Gastroesophageal sphincter (tissue), 4 donors: Measurements from ENCODE around the gene MAP3K20. TPM values are rescaled to one million over a fixed set of nuclear protein-coding genes. Genes with fewer than 3 reads are reported as not detected.

Source experiments
- ATAC-seq: fragments of 150-250 bp; one replicate; pipeline ENCODE4 v1.9.1; 2016; ENCODE audit warnings: mild to moderate bottlenecking, moderate library complexity
- H3K27ac ChIP-seq, 4 donors: fragments of 200-600 bp; sonication (generic) in 3 of 4; 1 replicate in 3 of 4; 2 replicates in 1 of 4; pipeline ENCODE4 v1.5.1; 2016 to 2019
- H3K27me3 ChIP-seq: fragments of 200-600 bp; sonication (generic); one replicate; pipeline ENCODE4 v1.5.1; 2019
- H3K36me3 ChIP-seq, 2 donors: fragments of 200-600 bp; sonication (generic); one replicate each; pipeline ENCODE4 v1.5.1; 2019; ENCODE audit warnings: control low read depth in 1 of 2
- H3K4me1 ChIP-seq, 3 donors: fragments of 200-600 bp; sonication (generic); 1 replicate in 2 of 3; 2 replicates in 1 of 3; pipeline ENCODE4 v1.5.1; 2016 to 2019; ENCODE audit warnings: control low read depth in 2 of 3
- H3K4me3 ChIP-seq, 2 donors: fragments of 200-600 bp; sonication (generic); one replicate each; pipeline ENCODE4 v1.5.1; 2019; ENCODE audit warnings: mild to moderate bottlenecking in 1 of 2, moderate library complexity in 1 of 2
- H3K9me3 ChIP-seq, 3 donors: fragments of 200-600 bp; sonication (generic); one replicate each; pipeline ENCODE4 v1.5.1; 2017 to 2019; ENCODE audit warnings: control low read depth in 2 of 3
- EP300 ChIP-seq: sonication (generic); formaldehyde crosslinking; IDR thresholded peaks from one replicate; pipeline ENCODE4 v1.6.1; 2017; ENCODE audit warnings: antibody characterized with exemption, mild to moderate bottlenecking
- POLR2A ChIP-seq, 2 donors: fragments of 450-650 bp; IDR thresholded peaks; one replicate each; pipeline ENCODE4 v1.6.1; 2017; ENCODE audit warnings: antibody characterized with exemption in 2 of 2, mild to moderate bottlenecking in 2 of 2, moderate library complexity in 1 of 2
- POLR2AphosphoS5 ChIP-seq: sonication (generic); formaldehyde crosslinking; IDR thresholded peaks from one replicate; pipeline ENCODE4 v1.6.1; 2017; ENCODE audit warnings: antibody characterized with exemption
- WGBS, 2 donors: methylation state at CpG; one replicate each; pipeline ENCODE4 v1.1.5; 2018; ENCODE audit warnings: low coverage in 1 of 2; 5-methylcytosine and 5-hydroxymethylcytosine counted together
- total RNA-seq, 4 donors: library from RNA; depleted of rRNA; stranded (reverse); fragments of >200 nt; gene quantifications; one replicate each; pipeline ENCODE4 v1.1.0, GENCODE V29; 2016
- TF ChIP-seq, protein P1 (sequence below), 4 experiments: fragments of 200-600 bp in 2 of 4; fragments of 450-650 bp in 2 of 4; sonication (generic) in 1 of 4; IDR thresholded peaks; one replicate each; pipeline ENCODE4 v1.5.1; 2017 to 2019; ENCODE audit warnings: antibody characterized with exemption in 4 of 4, mild to moderate bottlenecking in 2 of 4, moderate library complexity in 2 of 4

Gene MAP3K20
- total RNA-seq, 4 donors from 2014 or later = 318 to 496 (median 327) TPM

DNA sequence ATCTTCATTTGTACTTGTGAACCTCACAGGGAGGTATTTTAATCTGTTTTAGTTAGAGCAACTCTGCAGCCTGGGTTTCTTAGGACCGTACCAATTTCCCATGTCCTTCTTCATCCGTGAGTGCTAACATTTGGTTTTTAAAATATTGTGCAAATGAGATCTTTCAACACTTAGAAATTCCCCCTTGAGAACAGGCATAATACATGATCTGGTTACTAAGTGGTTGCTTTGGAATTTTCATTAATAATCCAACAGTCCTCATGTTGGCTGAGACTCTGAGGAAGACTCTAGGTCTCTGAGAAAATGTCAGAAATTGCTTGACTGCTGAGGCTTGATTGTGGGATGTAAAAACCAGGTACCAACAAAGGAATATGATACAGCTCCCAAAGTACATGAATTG, 153.4 kb downstream of the MAP3K20 start:
- Histone ChIP-seq H3K9me3 (no peaks in the 10 kb centered on the region), H3K36me3 (peaks cover 0 to 41% of the 10 kb centered on the region in 2 donors), H3K27ac (no peak overlapping the region), H3K27me3 (no peaks in the 10 kb centered on the region), H3K4me1 (peaks cover 0 to 42% (median 0%) of the 10 kb centered on the region in 3 donors), H3K4me3 (no peak overlapping the region)
- TF ChIP-seq EP300 (no peak), POLR2A (IDR thresholded peaks at IDR 0.05) (no peak), POLR2AphosphoS5 (no peak)
- TF ChIP-seq, protein P1, sequence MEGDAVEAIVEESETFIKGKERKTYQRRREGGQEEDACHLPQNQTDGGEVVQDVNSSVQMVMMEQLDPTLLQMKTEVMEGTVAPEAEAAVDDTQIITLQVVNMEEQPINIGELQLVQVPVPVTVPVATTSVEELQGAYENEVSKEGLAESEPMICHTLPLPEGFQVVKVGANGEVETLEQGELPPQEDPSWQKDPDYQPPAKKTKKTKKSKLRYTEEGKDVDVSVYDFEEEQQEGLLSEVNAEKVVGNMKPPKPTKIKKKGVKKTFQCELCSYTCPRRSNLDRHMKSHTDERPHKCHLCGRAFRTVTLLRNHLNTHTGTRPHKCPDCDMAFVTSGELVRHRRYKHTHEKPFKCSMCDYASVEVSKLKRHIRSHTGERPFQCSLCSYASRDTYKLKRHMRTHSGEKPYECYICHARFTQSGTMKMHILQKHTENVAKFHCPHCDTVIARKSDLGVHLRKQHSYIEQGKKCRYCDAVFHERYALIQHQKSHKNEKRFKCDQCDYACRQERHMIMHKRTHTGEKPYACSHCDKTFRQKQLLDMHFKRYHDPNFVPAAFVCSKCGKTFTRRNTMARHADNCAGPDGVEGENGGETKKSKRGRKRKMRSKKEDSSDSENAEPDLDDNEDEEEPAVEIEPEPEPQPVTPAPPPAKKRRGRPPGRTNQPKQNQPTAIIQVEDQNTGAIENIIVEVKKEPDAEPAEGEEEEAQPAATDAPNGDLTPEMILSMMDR (IDR thresholded peaks at IDR 0.05) = no peak
- WGBS, 2 donors = 33 to 69% methylated on average over 2 of the region's 2 CpGs
- ATAC-seq = no peak

DNA sequence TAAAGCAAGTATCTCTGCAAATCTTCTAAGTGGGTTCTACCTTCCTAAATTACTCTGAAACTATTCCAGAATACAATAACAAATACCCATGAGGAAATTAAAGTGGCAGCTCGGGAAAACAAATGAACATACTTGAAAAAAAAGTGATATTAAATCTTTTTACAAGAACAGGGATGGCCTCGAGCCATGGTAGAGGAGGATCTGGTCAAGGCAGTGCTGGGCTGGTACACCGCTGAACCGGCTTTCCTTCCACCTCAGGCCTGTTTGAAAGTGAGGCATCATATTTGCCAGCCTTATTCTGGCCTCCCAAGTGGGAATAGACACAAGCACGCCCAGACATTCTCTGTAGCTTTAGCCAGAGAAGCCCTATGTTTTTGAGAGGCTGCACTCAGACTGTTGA, 154.5 kb downstream of the MAP3K20 start:
- Histone ChIP-seq H3K27ac (no peak overlapping the region), H3K9me3 (no peaks in the 10 kb centered on the region), H3K4me1 (peaks cover 0 to 37% (median 0%) of the 10 kb centered on the region in 3 donors), H3K36me3 (peaks cover 0 to 52% of the 10 kb centered on the region in 2 donors), H3K27me3 (no peaks in the 10 kb centered on the region), H3K4me3 (no peak overlapping the region)
- ATAC-seq = no peak
- 92 to 96% methylated on average over 4 to 5 of the region's 5 CpGs for WGBS, 2 donors
- TF ChIP-seq EP300 (no peak), POLR2AphosphoS5 (no peak), POLR2A (IDR thresholded peaks at IDR 0.05) (no peak)
- TF ChIP-seq, protein P1 (IDR thresholded peaks at IDR 0.05) = no peak

DNA sequence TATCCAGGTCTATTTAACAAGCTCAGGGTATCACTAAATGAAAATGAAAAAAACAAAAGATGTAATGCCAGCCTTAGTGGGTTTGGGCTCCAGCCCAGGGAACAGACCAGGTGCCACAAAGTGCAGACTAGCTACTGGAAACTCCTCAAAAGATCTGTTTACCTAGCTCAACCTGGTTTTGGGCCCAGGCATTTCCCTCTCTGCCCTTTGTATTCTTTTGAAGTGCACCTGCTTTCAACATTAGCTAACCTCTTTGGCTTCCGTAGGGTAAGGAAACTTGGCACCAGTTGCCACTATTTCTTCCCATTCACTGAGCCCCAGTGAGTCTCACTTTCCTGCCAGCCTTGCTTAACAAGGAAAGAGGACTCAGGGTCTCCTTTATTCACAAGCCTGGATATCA, 155.4 kb downstream of the MAP3K20 start:
- Histone ChIP-seq H3K36me3 (peaks cover 0 to 59% of the 10 kb centered on the region in 2 donors), H3K27ac (no peak overlapping the region), H3K4me1 (peaks cover 0 to 31% (median 0%) of the 10 kb centered on the region in 3 donors), H3K9me3 (no peaks in the 10 kb centered on the region), H3K27me3 (no peaks in the 10 kb centered on the region), H3K4me3 (no peak overlapping the region)
- WGBS, 2 donors = 20% methylated on average over 1 of the region's 1 CpG; no CpG with 5 or more reads in 1 of the 2 donors
- TF ChIP-seq EP300 (no peak), POLR2A (IDR thresholded peaks at IDR 0.05) (no peak), POLR2AphosphoS5 (no peak)
- TF ChIP-seq, protein P1 (IDR thresholded peaks at IDR 0.05) = no peak
- ATAC-seq = no peak

GRCh38 chr2:173231465-173231864, 155.8 kb downstream of the MAP3K20 start:
- H3K4me1 ChIP-seq = peaks cover 0 to 26% (median 0%) of the 10 kb centered on the region in 3 donors
- no peak for ATAC-seq
- 20 to 43% methylated on average over 1 of the region's 1 CpG for WGBS, 2 donors

More at GRCh38 chr2:173231465-173231864, 155.8 kb downstream of the MAP3K20 start:
- Histone ChIP-seq H3K9me3 (no peaks in the 10 kb centered on the region), H3K4me3 (no peak overlapping the region), H3K27me3 (no peaks in the 10 kb centered on the region), H3K36me3 (peaks cover 0 to 62% of the 10 kb centered on the region in 2 donors), H3K27ac (no peak overlapping the region)
- TF ChIP-seq, protein P1 (IDR thresholded peaks at IDR 0.05) = no peak
